AML-193 (cell line): ENCODE measurements around the gene MPI.
"Not testable (repeated sequence)": the region's sequence is repeated elsewhere in the genome, so short reads cannot be mapped to it uniquely, and the experiment has no call there.

ENCODE experiments used
- DNase-seq, 2 experiments: peaks; one replicate each; lab custom pipeline; 2025; lab: John Stamatoyannopoulos, UW

The MPI gene

GRCh38 chr15:74863239-74864056, 26.4 kb upstream of the MPI start:
- no peak for DNase-seq

- no peak for DNase-seq
These were observed 25.5 kb upstream of the MPI start for GRCh38 chr15:74864296-74864695.

- no peak for DNase-seq
These were observed 24.5 kb upstream of the MPI start for GRCh38 chr15:74865316-74865715.

- no peak for DNase-seq
These were observed 23.8 kb upstream of the MPI start for GRCh38 chr15:74866090-74866489.

- DNase-seq, result no peak
These were observed 22.3 kb upstream of the MPI start for GRCh38 chr15:74867466-74868038.

GRCh38 chr15:74868059-74868458, 21.8 kb upstream of the MPI start:
- DNase-seq, result peak; percentile 86 to 87

GRCh38 chr15:74869372-74869725, 20.5 kb upstream of the MPI start:
- no peak for DNase-seq

- DNase-seq, result peak; percentile 96 to 98
These were observed 20.0 kb upstream of the MPI start for GRCh38 chr15:74869726-74870407.

- no peak for DNase-seq
These were observed 19.2 kb upstream of the MPI start for GRCh38 chr15:74870436-74871215.

GRCh38 chr15:74872702-74873035, 17.2 kb upstream of the MPI start:
- DNase-seq, result no peak

GRCh38 chr15:74873036-74873755, 16.6 kb upstream of the MPI start, which contains the start of gene SCAMP2:
Gene SCAMP2 (minus strand): TSS chr15:74873365. CDS start chr15:74873255, 110 bp downstream.
- DNase-seq, result peak; percentile 83 to 88

GRCh38 chr15:74873756-74874424, 16.0 kb upstream of the MPI start:
- DNase-seq, result peak; percentile 33 to 47

GRCh38 chr15:74878273-74878672, 11.6 kb upstream of the MPI start:
- DNase-seq, result no peak

GRCh38 chr15:74882528-74882927, 7.3 kb upstream of the MPI start:
- no peak for DNase-seq

GRCh38 chr15:74884428-74885223, 5.2 kb upstream of the MPI start:
- no peak for DNase-seq

- DNase-seq, result no peak
These were observed 4.4 kb upstream of the MPI start for GRCh38 chr15:74885461-74885860.

- not testable (repeated sequence) for DNase-seq
These were observed 2.2 kb upstream of the MPI start for GRCh38 chr15:74887537-74888193.

GRCh38 chr15:74888716-74889115, 1.1 kb upstream of the MPI start:
- no peak for DNase-seq

- no peak for DNase-seq
These were observed 406 bp upstream of the MPI start for GRCh38 chr15:74889390-74889882.

- no peak for DNase-seq
These were observed 771 bp downstream of the MPI start for GRCh38 chr15:74890665-74890960.
